Stimulated activated naive CD8-positive, alpha-beta T cell treated with anti-CD3 and anti-CD28 coated beads, Interleukin-15, amount 100 ng/mL, for 72 hours (primary cell): ENCODE measurements around the gene ASCL2.
"Not testable (repeated sequence)": the region's sequence is repeated elsewhere in the genome, so short reads cannot be mapped to it uniquely, and the experiment has no call there.

Experiments used
- ATAC-seq: fragments of 150-1000 bp; cut with Tn5 transposase; 2 replicates; pipeline ENCODE4 v1.10.0; 2021; ENCODE audit warnings: mild to moderate bottlenecking, moderate library complexity
- DNase-seq, 2 donors: peaks; one replicate each; pipeline ENCODE4 v3.0.0; 2021 to 2022
- H3K27ac Mint-ChIP-seq, 2 donors: one replicate each; pipeline ENCODE4 v1.8.0; 2022; ENCODE audit warnings: mild to moderate bottlenecking in 2 of 2, mixed read lengths in 2 of 2, moderate library complexity in 2 of 2
- H3K27me3 Mint-ChIP-seq: one replicate; pipeline ENCODE4 v1.8.0; 2022; ENCODE audit warnings: mixed read lengths
- H3K4me1 Mint-ChIP-seq: one replicate; pipeline ENCODE4 v1.8.0; 2022; ENCODE audit warnings: mild to moderate bottlenecking, mixed read lengths
- H3K4me3 Mint-ChIP-seq, 2 donors: one replicate each; pipeline ENCODE4 v1.8.0; 2022; ENCODE audit warnings: mild to moderate bottlenecking in 2 of 2, mixed read lengths in 2 of 2, moderate library complexity in 1 of 2
- H3K9me3 Mint-ChIP-seq, 2 donors: one replicate each; pipeline ENCODE4 v1.8.0; 2022; ENCODE audit warnings: mixed read lengths in 2 of 2

ASCL2 gene

GRCh38 chr11:2249189-2249916 lies 21.0 kb downstream of the ASCL2 start:
- peaks cover 8% of the 10 kb centered on the region for H3K27me3 Mint-ChIP-seq
- no peak for DNase-seq

GRCh38 chr11:2248762-2249161 lies 21.6 kb downstream of the ASCL2 start:
- Mint-ChIP-seq H3K27ac (no peak overlapping the region), H3K27me3 (peaks cover 8% of the 10 kb centered on the region), H3K4me1 (no peaks in the 10 kb centered on the region), H3K9me3 (no peaks in the 10 kb centered on the region), H3K4me3 (no peak overlapping the region)
- DNase-seq = no peak
- ATAC-seq = no peak

More at GRCh38 chr11:2249189-2249916, 21.0 kb downstream of the ASCL2 start:
- no peak overlapping the region for H3K4me3 Mint-ChIP-seq
- ATAC-seq = no peak
- H3K9me3 Mint-ChIP-seq = no peaks in the 10 kb centered on the region
- no peaks in the 10 kb centered on the region for H3K4me1 Mint-ChIP-seq
- no peak overlapping the region for H3K27ac Mint-ChIP-seq

GRCh38 chr11:2248242-2248641 lies 22.1 kb downstream of the ASCL2 start:
- H3K27ac Mint-ChIP-seq = no peak overlapping the region
- H3K4me3 Mint-ChIP-seq = no peak overlapping the region
- ATAC-seq (no peak), DNase-seq (no peak)
- H3K27me3 Mint-ChIP-seq = peaks cover 8% of the 10 kb centered on the region
- H3K4me1 Mint-ChIP-seq = no peaks in the 10 kb centered on the region
- H3K9me3 Mint-ChIP-seq = no peaks in the 10 kb centered on the region

- no peak for ATAC-seq
- no peak for DNase-seq
- H3K27me3 Mint-ChIP-seq = peaks cover 8% of the 10 kb centered on the region
- peaks cover 5 to 7% of the 10 kb centered on the region in 2 donors for H3K9me3 Mint-ChIP-seq
- no peak overlapping the region for H3K27ac Mint-ChIP-seq
- no peaks in the 10 kb centered on the region for H3K4me1 Mint-ChIP-seq
- H3K4me3 Mint-ChIP-seq = no peak overlapping the region
These were observed 22.9 kb downstream of the ASCL2 start for GRCh38 chr11:2247496-2247895.

GRCh38 chr11:2240834-2241233 lies 29.6 kb downstream of the ASCL2 start:
- peaks cover 21 to 30% of the 10 kb centered on the region in 2 donors for H3K9me3 Mint-ChIP-seq
- DNase-seq (no peak), ATAC-seq (no peak)
- no peak overlapping the region for H3K27ac Mint-ChIP-seq
- no peaks in the 10 kb centered on the region for H3K27me3 Mint-ChIP-seq
- no peak overlapping the region for H3K4me3 Mint-ChIP-seq
- H3K4me1 Mint-ChIP-seq = no peaks in the 10 kb centered on the region

GRCh38 chr11:2237457-2238238 lies 32.7 kb downstream of the ASCL2 start:
- no peak overlapping the region for H3K4me3 Mint-ChIP-seq
- H3K9me3 Mint-ChIP-seq = peaks cover 16 to 26% of the 10 kb centered on the region in 2 donors
- H3K4me1 Mint-ChIP-seq = no peaks in the 10 kb centered on the region
- H3K27me3 Mint-ChIP-seq = no peaks in the 10 kb centered on the region
- ATAC-seq (no peak), DNase-seq (no peak)
- no peak overlapping the region for H3K27ac Mint-ChIP-seq

GRCh38 chr11:2236381-2237134 lies 33.8 kb downstream of the ASCL2 start:
- not testable (repeated sequence) for H3K4me3 Mint-ChIP-seq, DNase-seq, H3K27ac Mint-ChIP-seq, H3K27me3 Mint-ChIP-seq, H3K4me1 Mint-ChIP-seq, ATAC-seq
- peaks cover 12 to 25% of the 10 kb centered on the region in 2 donors for H3K9me3 Mint-ChIP-seq

GRCh38 chr11:2235588-2236326 lies 34.6 kb downstream of the ASCL2 start:
- Mint-ChIP-seq H3K4me1 (no peaks in the 10 kb centered on the region), H3K9me3 (peaks cover 8 to 19% of the 10 kb centered on the region in 2 donors), H3K27me3 (no peaks in the 10 kb centered on the region), H3K4me3 (no peak overlapping the region), H3K27ac (no peak overlapping the region)
- no peak for ATAC-seq
- no peak for DNase-seq

- Mint-ChIP-seq H3K4me1 (no peaks in the 10 kb centered on the region), H3K9me3 (peaks cover 6 to 20% of the 10 kb centered on the region in 2 donors), H3K27ac (peak overlapping the region in 1 of 2 donors; percentile 8), H3K27me3 (no peaks in the 10 kb centered on the region), H3K4me3 (no peak overlapping the region)
- no peak for DNase-seq
- ATAC-seq = no peak
These were observed 35.4 kb downstream of the ASCL2 start for GRCh38 chr11:2234963-2235362.

GRCh38 chr11:2233693-2234455 lies 36.5 kb downstream of the ASCL2 start:
- H3K27me3 Mint-ChIP-seq = no peaks in the 10 kb centered on the region
- ATAC-seq (no peak), DNase-seq (no peak)
- no peak overlapping the region for H3K27ac Mint-ChIP-seq
- H3K9me3 Mint-ChIP-seq = peaks cover 17% of the 10 kb centered on the region in 2 donors
- no peak overlapping the region for H3K4me3 Mint-ChIP-seq
- H3K4me1 Mint-ChIP-seq = no peaks in the 10 kb centered on the region

- H3K27ac Mint-ChIP-seq = no peak overlapping the region
These were observed 40.6 kb downstream of the ASCL2 start for GRCh38 chr11:2229713-2230297.

GRCh38 chr11:2224254-2224653 lies 46.1 kb downstream of the ASCL2 start:
- Mint-ChIP-seq H3K4me3 (no peak overlapping the region), H3K27ac (no peak overlapping the region), H3K4me1 (no peaks in the 10 kb centered on the region), H3K9me3 (peaks cover 19 to 32% of the 10 kb centered on the region in 2 donors), H3K27me3 (peaks cover 9% of the 10 kb centered on the region)
- DNase-seq = no peak
- no peak for ATAC-seq

More at GRCh38 chr11:2229713-2230297, 40.6 kb downstream of the ASCL2 start:
- ATAC-seq (no peak), DNase-seq (no peak)
- Mint-ChIP-seq H3K4me1 (no peaks in the 10 kb centered on the region), H3K4me3 (no peak overlapping the region), H3K27me3 (no peaks in the 10 kb centered on the region), H3K9me3 (peaks cover 21 to 27% of the 10 kb centered on the region in 2 donors)

GRCh38 chr11:2223153-2223794 lies 47.1 kb downstream of the ASCL2 start:
- H3K27ac Mint-ChIP-seq = no peak overlapping the region
- no peaks in the 10 kb centered on the region for H3K4me1 Mint-ChIP-seq
- no peak for ATAC-seq
- H3K9me3 Mint-ChIP-seq = peaks cover 12 to 25% of the 10 kb centered on the region in 2 donors
- peaks cover 9% of the 10 kb centered on the region for H3K27me3 Mint-ChIP-seq
- DNase-seq = no peak
- H3K4me3 Mint-ChIP-seq = no peak overlapping the region

- ATAC-seq (no peak), DNase-seq (no peak)
- H3K9me3 Mint-ChIP-seq = peaks cover 12 to 25% of the 10 kb centered on the region in 2 donors
- no peak overlapping the region for H3K4me3 Mint-ChIP-seq
- H3K27ac Mint-ChIP-seq = no peak overlapping the region
- H3K4me1 Mint-ChIP-seq = no peaks in the 10 kb centered on the region
- peaks cover 9% of the 10 kb centered on the region for H3K27me3 Mint-ChIP-seq
These were observed 47.9 kb downstream of the ASCL2 start for GRCh38 chr11:2222451-2222850.
